ENCODE measurements around the gene POU4F3.

POU4F3 gene

DNA sequence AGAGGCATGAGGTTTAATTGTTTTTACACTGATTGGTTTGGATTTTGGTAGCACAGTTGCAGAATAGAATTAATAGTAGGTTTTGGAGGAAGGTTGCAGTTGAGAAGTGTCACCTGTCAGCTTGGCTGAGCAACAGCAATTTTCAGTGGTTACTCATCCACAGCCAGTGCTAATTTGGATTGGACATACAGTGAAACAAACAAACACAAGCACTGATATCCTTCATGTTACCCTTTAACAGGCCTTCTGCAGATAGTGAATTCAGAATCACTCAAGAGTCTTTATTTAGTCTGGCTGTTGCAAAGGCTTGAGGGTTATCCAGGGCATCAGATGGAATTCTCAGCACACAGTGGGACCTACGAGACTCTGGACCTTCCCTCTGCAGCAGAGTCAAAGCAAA is 31.8 kb upstream of the POU4F3 start:
- no peak for TF ChIP-seq CTCF (IDR thresholded peaks at IDR 0.05; ENCODE audit: extremely low read depth, missing control alignments)
- no peak for DNase-seq (ENCODE audit: low spot score)

DNA sequence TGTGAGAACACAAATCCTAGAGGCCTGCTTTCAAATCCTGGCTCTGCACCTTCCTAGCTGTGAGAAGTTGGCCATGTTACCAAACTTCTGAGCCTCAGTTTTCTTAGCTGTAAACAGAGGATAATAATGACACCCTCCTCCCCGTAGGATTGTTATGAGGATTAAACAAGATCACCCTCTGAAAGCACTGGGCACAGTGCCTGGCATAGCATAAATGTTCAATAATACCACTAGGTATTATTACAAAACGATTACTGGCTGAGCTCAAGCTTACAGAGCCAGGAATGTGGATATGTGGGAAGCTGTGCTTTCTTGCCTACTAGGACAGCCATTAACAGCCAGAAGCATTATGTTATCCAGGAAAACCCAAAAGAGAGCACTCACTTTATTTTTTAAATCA is 30.8 kb upstream of the POU4F3 start:
- no peak for TF ChIP-seq CTCF (IDR thresholded peaks at IDR 0.05; ENCODE audit: extremely low read depth, missing control alignments)
- DNase-seq (ENCODE audit: low spot score) = no peak

- TF ChIP-seq CTCF (IDR thresholded peaks at IDR 0.05; ENCODE audit: extremely low read depth, missing control alignments) = no peak
- no peak for DNase-seq (ENCODE audit: low spot score)
Measured at GRCh38 chr5:146310540-146310939, 28.1 kb upstream of the POU4F3 start.

GRCh38 chr5:146311278-146311677 is 27.4 kb upstream of the POU4F3 start:
- TF ChIP-seq CTCF (IDR thresholded peaks at IDR 0.05; ENCODE audit: extremely low read depth, missing control alignments) = no peak
- no peak for DNase-seq (ENCODE audit: low spot score)

GRCh38 chr5:146313027-146313426 is 25.6 kb upstream of the POU4F3 start:
- DNase-seq (ENCODE audit: low spot score) = no peak
- TF ChIP-seq CTCF (IDR thresholded peaks at IDR 0.05; ENCODE audit: extremely low read depth, missing control alignments) = no peak

DNA sequence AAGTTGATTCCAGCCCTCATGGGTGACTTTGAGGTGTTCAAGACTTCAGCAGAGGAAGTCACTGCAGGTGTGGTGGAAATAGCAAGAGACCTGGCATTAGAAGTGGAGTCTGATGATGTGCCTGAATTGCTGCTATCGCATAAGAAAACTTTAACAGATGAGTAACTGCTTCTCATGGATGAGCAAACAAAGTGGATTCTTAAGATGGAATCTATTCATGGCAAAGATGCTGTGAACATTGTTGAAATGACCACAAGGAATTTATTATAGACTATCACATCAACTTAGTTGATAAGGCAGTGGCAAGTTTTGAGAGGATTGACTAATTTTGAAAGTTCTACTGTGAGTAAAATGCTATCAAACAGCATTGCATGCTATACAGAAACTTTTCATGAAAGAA is 17.1 kb upstream of the POU4F3 start:
- TF ChIP-seq CTCF (IDR thresholded peaks at IDR 0.05; ENCODE audit: extremely low read depth, missing control alignments) = no peak
- DNase-seq (ENCODE audit: low spot score) = no peak

- DNase-seq (ENCODE audit: low spot score) = no peak
- TF ChIP-seq CTCF (IDR thresholded peaks at IDR 0.05; ENCODE audit: extremely low read depth, missing control alignments) = no peak
Measured at GRCh38 chr5:146327257-146327870, 11.3 kb upstream of the POU4F3 start.

Measured in GM20000 (cell line).